RWPE1 (cell line): ENCODE results near the gene LINC01488.
A peak's percentile ranks its signal among the peaks of the same experiment; 100 is the strongest.

ENCODE experiments used
- CTCF ChIA-PET: fragments of 350-600 bp; sonication (Branson Sonifier 250); formaldehyde crosslinking; extraction: SDS; loops from one replicate; lab custom pipeline; 2021; lab: Yijun Ruan, JAX
- POLR2A ChIA-PET: fragments of 400-600 bp; formaldehyde crosslinking; extraction: SDS; loops from one replicate; lab custom pipeline; 2020; ENCODE audit warnings: antibody characterized with exemption; ENCODE audit not compliant: low non-redundant PET; lab: Yijun Ruan, JAX
- DNase-seq: peaks from one replicate; pipeline ENCODE4 v3.0.0; 2012; ENCODE audit warnings: low spot score
- H3K27ac ChIP-seq: fragments of 450-650 bp; 2 replicates; pipeline ENCODE4 v1.5.1; 2017
- TF ChIP-seq, protein P1 (sequence below): fragments of 450-650 bp; conservative IDR thresholded peaks from 2 replicates; pipeline ENCODE4 v1.5.1; 2017; ENCODE audit warnings: low read depth, mild to moderate bottlenecking

The LINC01488 gene

GRCh38 chr11:69495441-69496201 lies 14.2 kb downstream of the LINC01488 start:
- TF ChIP-seq, protein P1, sequence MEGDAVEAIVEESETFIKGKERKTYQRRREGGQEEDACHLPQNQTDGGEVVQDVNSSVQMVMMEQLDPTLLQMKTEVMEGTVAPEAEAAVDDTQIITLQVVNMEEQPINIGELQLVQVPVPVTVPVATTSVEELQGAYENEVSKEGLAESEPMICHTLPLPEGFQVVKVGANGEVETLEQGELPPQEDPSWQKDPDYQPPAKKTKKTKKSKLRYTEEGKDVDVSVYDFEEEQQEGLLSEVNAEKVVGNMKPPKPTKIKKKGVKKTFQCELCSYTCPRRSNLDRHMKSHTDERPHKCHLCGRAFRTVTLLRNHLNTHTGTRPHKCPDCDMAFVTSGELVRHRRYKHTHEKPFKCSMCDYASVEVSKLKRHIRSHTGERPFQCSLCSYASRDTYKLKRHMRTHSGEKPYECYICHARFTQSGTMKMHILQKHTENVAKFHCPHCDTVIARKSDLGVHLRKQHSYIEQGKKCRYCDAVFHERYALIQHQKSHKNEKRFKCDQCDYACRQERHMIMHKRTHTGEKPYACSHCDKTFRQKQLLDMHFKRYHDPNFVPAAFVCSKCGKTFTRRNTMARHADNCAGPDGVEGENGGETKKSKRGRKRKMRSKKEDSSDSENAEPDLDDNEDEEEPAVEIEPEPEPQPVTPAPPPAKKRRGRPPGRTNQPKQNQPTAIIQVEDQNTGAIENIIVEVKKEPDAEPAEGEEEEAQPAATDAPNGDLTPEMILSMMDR = no peak
- DNase-seq = no peak
- POLR2A ChIA-PET = no interaction called here
- no peak overlapping the region for H3K27ac ChIP-seq
- CTCF ChIA-PET = interaction anchor here (0.5 to 0.6 kb wide), 3 partner anchors 116 to 337 kb away, joined by 3 to 6 read pairs (median 5); no protein-coding TSS in a partner anchor

GRCh38 chr11:69496202-69496557 lies 14.7 kb downstream of the LINC01488 start:
- DNase-seq = no peak
- CTCF ChIA-PET = interaction anchor here (0.6 kb wide), 1 partner anchor 337 kb away, joined by 5 read pairs; no protein-coding TSS in a partner anchor
- H3K27ac ChIP-seq = peak overlapping the region; percentile 80; the same call in 1 of the 2 replicates
- TF ChIP-seq, protein P1 = no peak
- POLR2A ChIA-PET = no interaction called here

DNA sequence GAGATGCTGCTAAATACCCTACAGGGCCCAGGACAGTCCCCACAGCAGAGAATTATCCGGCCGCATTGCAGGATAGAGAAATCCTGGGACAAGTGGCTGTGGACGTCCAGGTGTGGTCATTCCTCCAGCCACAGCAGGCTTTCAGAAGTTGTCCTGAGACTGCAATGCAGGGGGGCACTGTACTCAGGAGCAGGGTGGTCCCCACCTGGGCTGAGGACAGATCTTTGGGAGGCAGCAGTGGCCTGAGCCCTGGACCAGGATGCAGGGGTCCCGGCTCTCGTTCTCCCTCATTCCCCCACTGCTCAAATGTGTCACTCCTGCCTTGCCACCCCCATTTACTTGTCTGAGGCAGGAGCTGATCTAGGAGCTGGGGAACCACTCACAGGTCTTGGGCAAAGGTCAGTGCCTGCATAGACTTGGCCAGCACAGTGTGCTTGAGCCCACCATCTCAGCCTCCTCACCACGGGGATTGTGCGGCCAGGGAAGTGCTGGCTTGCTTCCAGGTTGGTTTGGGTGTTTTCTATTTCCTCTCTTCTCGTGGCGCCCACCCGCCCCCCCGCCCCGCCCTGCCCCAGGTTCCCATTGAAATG lies 15.3 kb downstream of the LINC01488 start:
- H3K27ac ChIP-seq = peak overlapping the region; percentile 80
- CTCF ChIA-PET = no interaction called here
- TF ChIP-seq, protein P1 = no peak
- no peak for DNase-seq
- POLR2A ChIA-PET = no interaction called here

- ChIA-PET CTCF (no interaction called here), POLR2A (no interaction called here)
- DNase-seq = peak; percentile 65
- TF ChIP-seq, protein P1 = no peak
- peak overlapping the region; percentile 80 for H3K27ac ChIP-seq
Observed at GRCh38 chr11:69497221-69497787, 15.8 kb downstream of the LINC01488 start.

- ChIA-PET CTCF (no interaction called here), POLR2A (no interaction called here)
- no peak overlapping the region for H3K27ac ChIP-seq
- TF ChIP-seq, protein P1 = no peak
- no peak for DNase-seq
Observed at GRCh38 chr11:69498614-69499175, 17.2 kb downstream of the LINC01488 start.

GRCh38 chr11:69499186-69499917 lies 17.9 kb downstream of the LINC01488 start:
- H3K27ac ChIP-seq = no peak overlapping the region
- TF ChIP-seq, protein P1 = no peak
- DNase-seq = no peak
- POLR2A ChIA-PET = no interaction called here
- CTCF ChIA-PET = no interaction called here
